Measurements from ENCODE around the gene ZEB1.

Gene ZEB1

DNA sequence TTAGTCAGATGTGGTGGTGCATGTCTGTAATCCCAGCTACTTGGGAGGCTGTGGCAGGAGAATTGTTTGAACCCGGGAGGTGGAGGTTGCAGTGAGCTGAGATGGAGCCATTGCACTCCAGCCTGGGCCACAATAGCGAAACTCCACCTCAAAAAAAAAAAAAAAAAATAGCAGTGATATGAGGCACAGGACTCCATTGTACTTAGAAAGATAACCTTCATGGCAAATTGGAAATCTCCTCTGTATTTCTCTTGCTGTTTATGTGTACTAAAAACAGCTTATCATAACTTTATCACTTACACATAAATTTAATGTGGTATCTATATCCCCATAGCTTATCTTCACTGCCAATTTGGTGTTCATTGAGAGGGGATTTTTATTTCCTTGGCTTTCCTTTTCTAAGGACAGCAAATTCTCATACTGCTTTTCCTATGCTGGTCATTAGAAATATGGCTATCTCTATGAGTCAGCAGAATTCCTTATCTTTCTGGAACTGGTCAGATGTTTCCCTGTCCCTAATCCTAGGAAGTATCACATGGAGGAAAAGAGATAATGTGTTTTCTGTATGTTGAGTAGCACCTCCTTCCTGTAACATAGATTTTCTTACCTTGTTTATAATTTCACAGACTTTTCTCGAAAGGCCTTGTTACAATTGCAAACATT, 40.6 kb upstream of the ZEB1 start:
- H3K27me3 ChIP-seq (ENCODE audit: insufficient read depth, poor library complexity, severe bottlenecking) = no peaks in the 10 kb centered on the region
- peaks cover 4% of the 10 kb centered on the region for H3K9me3 ChIP-seq (ENCODE audit: severe bottlenecking)
- H3K4me1 ChIP-seq (ENCODE audit: insufficient read depth, poor library complexity, severe bottlenecking) = no peaks in the 10 kb centered on the region
- TF ChIP-seq, protein P1, sequence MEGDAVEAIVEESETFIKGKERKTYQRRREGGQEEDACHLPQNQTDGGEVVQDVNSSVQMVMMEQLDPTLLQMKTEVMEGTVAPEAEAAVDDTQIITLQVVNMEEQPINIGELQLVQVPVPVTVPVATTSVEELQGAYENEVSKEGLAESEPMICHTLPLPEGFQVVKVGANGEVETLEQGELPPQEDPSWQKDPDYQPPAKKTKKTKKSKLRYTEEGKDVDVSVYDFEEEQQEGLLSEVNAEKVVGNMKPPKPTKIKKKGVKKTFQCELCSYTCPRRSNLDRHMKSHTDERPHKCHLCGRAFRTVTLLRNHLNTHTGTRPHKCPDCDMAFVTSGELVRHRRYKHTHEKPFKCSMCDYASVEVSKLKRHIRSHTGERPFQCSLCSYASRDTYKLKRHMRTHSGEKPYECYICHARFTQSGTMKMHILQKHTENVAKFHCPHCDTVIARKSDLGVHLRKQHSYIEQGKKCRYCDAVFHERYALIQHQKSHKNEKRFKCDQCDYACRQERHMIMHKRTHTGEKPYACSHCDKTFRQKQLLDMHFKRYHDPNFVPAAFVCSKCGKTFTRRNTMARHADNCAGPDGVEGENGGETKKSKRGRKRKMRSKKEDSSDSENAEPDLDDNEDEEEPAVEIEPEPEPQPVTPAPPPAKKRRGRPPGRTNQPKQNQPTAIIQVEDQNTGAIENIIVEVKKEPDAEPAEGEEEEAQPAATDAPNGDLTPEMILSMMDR (IDR thresholded peaks at IDR 0.05; ENCODE audit: poor library complexity, severe bottlenecking) = no peak
- ATAC-seq (ENCODE audit: low read depth) (no peak), DNase-seq (ENCODE audit: low spot score) (no peak)
- no peaks in the 10 kb centered on the region for H3K36me3 ChIP-seq (ENCODE audit: low read depth)
- H3K4me3 ChIP-seq (ENCODE audit: severe bottlenecking) = no peak overlapping the region
- no peak overlapping the region for H3K27ac ChIP-seq (ENCODE audit: poor library complexity, severe bottlenecking)

DNA sequence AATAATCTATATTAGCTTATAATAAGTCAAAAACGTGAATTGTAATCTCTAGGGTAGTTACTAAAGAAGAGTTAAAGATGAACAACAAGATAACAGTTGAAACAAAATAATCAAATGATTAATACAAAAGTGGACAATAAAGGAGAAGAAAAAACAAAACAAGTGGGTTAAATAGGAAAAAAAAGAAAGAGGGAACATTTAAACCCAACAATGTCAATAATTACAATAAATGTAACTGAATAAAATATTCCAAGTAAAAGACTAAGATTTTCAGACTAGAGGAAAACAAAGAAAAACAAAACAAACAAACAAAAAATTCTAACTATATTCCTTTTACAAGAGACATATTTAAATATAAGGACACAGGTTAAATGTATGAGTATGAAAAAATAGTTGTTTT, 38.0 kb upstream of the ZEB1 start:
- Histone ChIP-seq H3K4me3 (ENCODE audit: severe bottlenecking) (no peak overlapping the region), H3K27ac (ENCODE audit: poor library complexity, severe bottlenecking) (no peak overlapping the region), H3K36me3 (ENCODE audit: low read depth) (no peaks in the 10 kb centered on the region), H3K4me1 (ENCODE audit: insufficient read depth, poor library complexity, severe bottlenecking) (no peaks in the 10 kb centered on the region), H3K9me3 (ENCODE audit: severe bottlenecking) (peaks cover 4% of the 10 kb centered on the region), H3K27me3 (ENCODE audit: insufficient read depth, poor library complexity, severe bottlenecking) (no peaks in the 10 kb centered on the region)
- TF ChIP-seq, protein P1 (IDR thresholded peaks at IDR 0.05; ENCODE audit: poor library complexity, severe bottlenecking) = no peak
- no peak for DNase-seq (ENCODE audit: low spot score)
- ATAC-seq (ENCODE audit: low read depth) = no peak

DNA sequence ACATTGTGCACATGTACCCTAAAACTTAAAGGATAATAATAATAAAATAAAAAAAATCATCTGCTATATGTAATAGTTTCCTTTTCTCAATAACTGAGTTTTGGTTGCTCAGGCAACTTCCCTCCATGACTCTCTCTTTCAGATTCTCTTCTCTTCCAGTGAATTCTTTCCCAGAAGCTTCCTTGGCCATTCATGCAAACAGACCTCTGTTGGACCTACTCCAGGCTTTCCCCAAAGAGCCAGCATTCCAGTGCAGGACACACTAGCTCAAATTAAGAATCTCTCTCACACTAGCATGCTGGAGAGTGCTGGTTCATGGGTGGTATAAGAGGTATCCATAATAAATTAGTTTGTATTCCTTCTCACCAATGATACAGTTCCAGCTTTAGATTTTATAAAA, 31.0 kb upstream of the ZEB1 start:
- H3K36me3 ChIP-seq (ENCODE audit: low read depth) = no peaks in the 10 kb centered on the region
- TF ChIP-seq, protein P1 (IDR thresholded peaks at IDR 0.05; ENCODE audit: poor library complexity, severe bottlenecking) = no peak

DNA sequence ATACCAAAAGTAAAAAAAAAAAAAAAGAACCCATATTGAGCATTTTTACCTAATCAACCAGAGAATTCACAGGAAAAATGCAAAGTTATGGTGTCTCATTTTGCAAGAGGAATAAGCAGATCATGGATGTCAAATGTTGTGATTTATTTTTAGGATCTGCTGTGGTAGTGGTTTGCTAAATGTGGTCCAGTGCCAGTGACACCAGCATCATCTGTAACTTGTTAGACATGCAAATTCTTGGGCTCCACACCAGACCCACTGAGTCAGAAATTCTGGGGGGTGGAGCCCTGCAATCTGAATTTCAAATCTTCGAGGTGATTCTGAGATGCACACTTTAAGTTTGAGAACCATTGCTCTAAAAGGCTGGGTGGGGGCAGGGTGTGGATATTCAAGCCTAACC, 30.1 kb upstream of the ZEB1 start:
- Histone ChIP-seq H3K9me3 (ENCODE audit: severe bottlenecking) (no peaks in the 10 kb centered on the region), H3K4me3 (ENCODE audit: severe bottlenecking) (no peak overlapping the region), H3K27ac (ENCODE audit: poor library complexity, severe bottlenecking) (no peak overlapping the region), H3K36me3 (ENCODE audit: low read depth) (no peaks in the 10 kb centered on the region), H3K4me1 (ENCODE audit: insufficient read depth, poor library complexity, severe bottlenecking) (no peaks in the 10 kb centered on the region), H3K27me3 (ENCODE audit: insufficient read depth, poor library complexity, severe bottlenecking) (no peaks in the 10 kb centered on the region)
- DNase-seq (ENCODE audit: low spot score) (no peak), ATAC-seq (ENCODE audit: low read depth) (no peak)
- TF ChIP-seq, protein P1 (IDR thresholded peaks at IDR 0.05; ENCODE audit: poor library complexity, severe bottlenecking) = no peak

More for the DNA sequence above, 31.0 kb upstream of the ZEB1 start:
- Histone ChIP-seq H3K27me3 (ENCODE audit: insufficient read depth, poor library complexity, severe bottlenecking) (no peaks in the 10 kb centered on the region), H3K4me1 (ENCODE audit: insufficient read depth, poor library complexity, severe bottlenecking) (no peaks in the 10 kb centered on the region), H3K4me3 (ENCODE audit: severe bottlenecking) (no peak overlapping the region), H3K9me3 (ENCODE audit: severe bottlenecking) (no peaks in the 10 kb centered on the region), H3K27ac (ENCODE audit: poor library complexity, severe bottlenecking) (no peak overlapping the region)
- DNase-seq (ENCODE audit: low spot score) = no peak
- no peak for ATAC-seq (ENCODE audit: low read depth)

DNA sequence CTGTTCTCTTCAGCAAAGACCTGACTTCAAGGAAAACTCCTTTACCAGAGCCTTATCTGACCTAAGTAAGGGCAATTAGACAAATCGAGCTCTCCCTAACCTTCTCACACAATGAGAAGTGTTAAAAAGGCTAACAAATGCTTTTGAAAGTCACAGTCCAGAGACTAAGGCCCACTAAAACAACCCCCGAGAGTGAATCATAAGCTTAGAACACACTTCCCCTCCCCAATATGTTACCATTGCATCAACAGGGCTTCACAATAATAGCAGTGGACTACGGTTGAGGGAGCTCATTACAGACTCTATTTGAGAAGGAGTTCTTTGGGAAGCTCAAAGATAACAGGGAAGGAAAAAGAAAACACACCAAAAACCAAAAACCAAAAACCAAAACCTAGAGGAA, 28.6 kb upstream of the ZEB1 start:
- H3K9me3 ChIP-seq (ENCODE audit: severe bottlenecking) = no peaks in the 10 kb centered on the region
- H3K27me3 ChIP-seq (ENCODE audit: insufficient read depth, poor library complexity, severe bottlenecking) = no peaks in the 10 kb centered on the region
- TF ChIP-seq, protein P1 (IDR thresholded peaks at IDR 0.05; ENCODE audit: poor library complexity, severe bottlenecking) = no peak
- no peak overlapping the region for H3K27ac ChIP-seq (ENCODE audit: poor library complexity, severe bottlenecking)
- ATAC-seq (ENCODE audit: low read depth) = no peak
- no peaks in the 10 kb centered on the region for H3K4me1 ChIP-seq (ENCODE audit: insufficient read depth, poor library complexity, severe bottlenecking)
- no peak overlapping the region for H3K4me3 ChIP-seq (ENCODE audit: severe bottlenecking)
- no peaks in the 10 kb centered on the region for H3K36me3 ChIP-seq (ENCODE audit: low read depth)
- DNase-seq (ENCODE audit: low spot score) = no peak

All from RWPE2 (cell line).